BE2C (cell line): ENCODE measurements around the gene CREB3L4.
"Not testable (repeated sequence)": the region's sequence is repeated elsewhere in the genome, so short reads cannot be mapped to it uniquely, and the experiment has no call there.

Experiments used
- DNase-seq: peaks from one replicate; pipeline ENCODE4 v3.0.0-alpha.2; 2020
- H3K27me3 ChIP-seq: fragments of 250-450 bp; sonication (Bioruptor Pico); 2 replicates; pipeline ENCODE4 v1.5.1; 2020; ENCODE audit warnings: mild to moderate bottlenecking
- H3K36me3 ChIP-seq: fragments of 250-450 bp; sonication (Bioruptor Pico); 2 replicates; pipeline ENCODE4 v1.5.1; 2020; ENCODE audit warnings: mild to moderate bottlenecking
- H3K4me1 ChIP-seq: fragments of 250-450 bp; sonication (Bioruptor Pico); 2 replicates; pipeline ENCODE4 v1.5.1; 2020
- H3K4me3 ChIP-seq: 2 replicates; pipeline ENCODE4 v1.5.1; 2011; ENCODE audit warnings: low read depth, low read length
- H3K9me3 ChIP-seq: fragments of 250-450 bp; sonication (Bioruptor Pico); 2 replicates; pipeline ENCODE4 v1.5.1; 2020
- TF ChIP-seq, protein P1 (sequence below): IDR thresholded peaks from 2 replicates; pipeline ENCODE4 v1.5.1; 2012; ENCODE audit warnings: mild to moderate bottlenecking, low read depth, low read length

CREB3L4 gene

DNA sequence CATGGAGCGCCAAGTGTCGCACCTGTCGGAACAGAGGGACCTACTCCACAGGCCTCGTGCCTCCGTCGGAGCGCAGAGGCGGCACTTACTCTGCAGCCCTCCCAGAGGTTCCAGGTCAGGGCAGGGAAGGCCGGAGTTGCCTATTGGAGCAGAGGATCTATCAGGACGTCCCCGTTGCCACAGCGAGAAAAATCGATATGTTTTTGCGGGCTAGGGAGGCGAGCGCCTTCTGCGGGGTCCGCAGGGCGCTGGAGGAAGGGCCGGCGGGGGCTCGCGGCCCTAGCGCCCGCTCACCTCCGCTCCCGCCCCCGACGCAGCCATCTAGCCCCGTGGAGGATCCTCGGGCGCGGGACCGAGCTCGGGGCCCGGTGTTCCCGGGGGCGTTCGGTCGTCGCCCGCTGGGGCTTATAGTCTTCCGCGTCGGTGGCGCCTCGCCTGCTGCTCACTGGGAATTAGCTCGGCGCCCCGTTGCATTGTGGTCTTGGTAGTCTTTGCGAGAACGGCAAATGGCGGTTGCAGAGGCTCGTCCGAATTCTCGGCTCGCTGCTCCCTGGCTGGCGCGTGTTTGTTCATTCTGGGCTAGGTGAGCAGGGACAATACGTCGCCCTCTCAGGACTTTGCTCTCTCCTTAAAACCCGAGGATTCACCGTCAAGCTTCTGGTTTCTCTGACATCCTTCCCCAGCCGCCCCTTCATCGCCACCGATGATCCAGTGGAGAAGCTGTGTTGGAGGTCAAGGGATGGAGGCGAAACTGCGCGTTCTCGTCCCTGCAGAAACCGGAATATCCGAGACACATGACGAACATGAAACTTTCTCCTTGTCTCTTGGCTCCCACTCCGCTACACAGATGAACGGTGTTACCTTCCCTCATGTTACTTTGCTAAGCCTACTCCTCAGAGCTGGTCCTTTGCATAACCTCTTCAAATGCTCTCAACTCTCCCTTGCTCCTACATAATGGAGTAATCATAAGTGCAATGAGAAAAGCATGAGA lies 9.8 kb downstream of the CREB3L4 start, which contains the start of gene JTB:
Gene JTB (minus strand): TSS at position 425 of the 991 bp plus-strand sequence. CDS start 422 bp downstream, at position 3.
- TF ChIP-seq, protein P1, sequence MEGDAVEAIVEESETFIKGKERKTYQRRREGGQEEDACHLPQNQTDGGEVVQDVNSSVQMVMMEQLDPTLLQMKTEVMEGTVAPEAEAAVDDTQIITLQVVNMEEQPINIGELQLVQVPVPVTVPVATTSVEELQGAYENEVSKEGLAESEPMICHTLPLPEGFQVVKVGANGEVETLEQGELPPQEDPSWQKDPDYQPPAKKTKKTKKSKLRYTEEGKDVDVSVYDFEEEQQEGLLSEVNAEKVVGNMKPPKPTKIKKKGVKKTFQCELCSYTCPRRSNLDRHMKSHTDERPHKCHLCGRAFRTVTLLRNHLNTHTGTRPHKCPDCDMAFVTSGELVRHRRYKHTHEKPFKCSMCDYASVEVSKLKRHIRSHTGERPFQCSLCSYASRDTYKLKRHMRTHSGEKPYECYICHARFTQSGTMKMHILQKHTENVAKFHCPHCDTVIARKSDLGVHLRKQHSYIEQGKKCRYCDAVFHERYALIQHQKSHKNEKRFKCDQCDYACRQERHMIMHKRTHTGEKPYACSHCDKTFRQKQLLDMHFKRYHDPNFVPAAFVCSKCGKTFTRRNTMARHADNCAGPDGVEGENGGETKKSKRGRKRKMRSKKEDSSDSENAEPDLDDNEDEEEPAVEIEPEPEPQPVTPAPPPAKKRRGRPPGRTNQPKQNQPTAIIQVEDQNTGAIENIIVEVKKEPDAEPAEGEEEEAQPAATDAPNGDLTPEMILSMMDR = no peak
- no peaks in the 10 kb centered on the region for H3K9me3 ChIP-seq
- no peaks in the 10 kb centered on the region for H3K27me3 ChIP-seq
- H3K36me3 ChIP-seq = peaks cover 25% of the 10 kb centered on the region
- no peaks in the 10 kb centered on the region for H3K4me1 ChIP-seq
- DNase-seq = peak; percentile 89
- H3K4me3 ChIP-seq = peak within 1 kb of the TSS; percentile 94

DNA sequence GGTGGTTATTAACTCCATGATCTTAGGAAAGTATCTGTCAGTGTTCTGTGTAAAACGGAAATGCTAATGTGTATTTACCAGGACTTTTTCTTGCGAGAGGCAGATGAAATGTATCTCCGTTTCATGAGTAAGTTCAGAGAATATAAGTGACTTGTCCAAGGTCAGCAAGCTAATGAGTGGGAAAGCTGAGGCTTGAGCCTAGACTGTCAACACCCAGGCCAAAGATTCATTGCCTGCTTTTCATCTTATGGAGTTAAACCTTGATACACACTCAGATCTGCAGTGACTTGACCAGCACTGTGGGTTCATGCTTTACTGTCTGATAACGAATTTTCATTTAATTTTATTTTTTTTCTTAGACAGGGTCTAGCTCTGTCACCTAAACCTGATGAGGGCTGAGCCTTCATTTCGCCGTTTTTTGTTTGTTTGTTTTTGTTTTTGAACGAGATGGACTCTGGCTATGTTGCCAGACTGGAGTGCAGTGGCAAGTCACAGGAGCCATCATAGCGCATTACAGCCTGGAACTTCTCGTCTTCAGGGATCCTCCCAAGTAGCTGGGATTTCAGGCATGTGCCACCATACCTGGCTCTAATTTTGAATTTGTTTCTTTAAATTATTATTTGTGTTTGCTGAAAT lies 10.7 kb downstream of the CREB3L4 start:
- H3K9me3 ChIP-seq = no peaks in the 10 kb centered on the region
- H3K4me3 ChIP-seq = peak overlapping the region; percentile 94
- H3K36me3 ChIP-seq = peaks cover 25% of the 10 kb centered on the region
- no peak for DNase-seq
- TF ChIP-seq, protein P1 = no peak
- H3K4me1 ChIP-seq = no peaks in the 10 kb centered on the region
- H3K27me3 ChIP-seq = no peaks in the 10 kb centered on the region

DNA sequence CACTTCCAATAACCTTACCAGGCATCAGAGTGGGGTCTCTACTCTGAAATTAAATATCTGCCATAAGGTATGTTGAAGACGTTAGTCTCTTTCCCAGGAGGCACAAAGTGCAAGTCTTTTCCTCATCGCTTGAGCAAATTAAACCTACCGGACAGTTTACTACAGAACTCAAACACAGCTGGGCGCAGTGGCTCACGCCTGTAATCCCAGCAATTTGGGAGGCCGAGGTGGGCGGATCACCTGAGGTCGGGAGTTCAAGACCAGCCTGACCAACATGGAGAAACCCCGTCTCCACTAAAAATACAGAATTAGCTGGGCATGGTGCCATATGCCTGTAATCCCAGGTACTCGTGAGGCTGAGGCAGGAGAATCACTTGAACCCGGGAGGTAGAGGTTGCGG lies 11.4 kb downstream of the CREB3L4 start:
- not testable (repeated sequence) for H3K9me3 ChIP-seq, H3K4me1 ChIP-seq, H3K4me3 ChIP-seq, DNase-seq, H3K27me3 ChIP-seq
- H3K36me3 ChIP-seq = peaks cover 18% of the 10 kb centered on the region

DNA sequence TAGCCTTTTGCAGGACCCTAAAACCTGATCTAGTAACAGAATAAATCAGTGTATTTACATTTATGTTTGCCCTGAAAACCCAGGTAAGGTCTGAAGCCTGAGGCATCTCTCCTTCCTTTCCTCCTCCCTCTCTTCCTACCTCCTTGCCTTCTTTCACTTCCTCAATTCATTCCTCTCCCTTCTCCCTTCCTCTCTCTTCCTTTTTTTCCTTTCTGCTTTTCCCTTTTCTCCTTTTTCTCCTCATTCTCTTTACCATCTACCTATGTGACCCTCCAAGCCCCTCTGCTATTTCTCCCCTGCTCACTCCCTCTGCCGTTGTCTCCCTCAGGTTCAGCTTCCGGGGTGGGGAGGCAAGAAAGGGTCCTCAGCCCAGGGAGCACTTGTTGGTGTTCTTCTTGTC lies 14.0 kb downstream of the CREB3L4 start:
- H3K27me3 ChIP-seq, H3K4me1 ChIP-seq: not testable (repeated sequence)

DNA sequence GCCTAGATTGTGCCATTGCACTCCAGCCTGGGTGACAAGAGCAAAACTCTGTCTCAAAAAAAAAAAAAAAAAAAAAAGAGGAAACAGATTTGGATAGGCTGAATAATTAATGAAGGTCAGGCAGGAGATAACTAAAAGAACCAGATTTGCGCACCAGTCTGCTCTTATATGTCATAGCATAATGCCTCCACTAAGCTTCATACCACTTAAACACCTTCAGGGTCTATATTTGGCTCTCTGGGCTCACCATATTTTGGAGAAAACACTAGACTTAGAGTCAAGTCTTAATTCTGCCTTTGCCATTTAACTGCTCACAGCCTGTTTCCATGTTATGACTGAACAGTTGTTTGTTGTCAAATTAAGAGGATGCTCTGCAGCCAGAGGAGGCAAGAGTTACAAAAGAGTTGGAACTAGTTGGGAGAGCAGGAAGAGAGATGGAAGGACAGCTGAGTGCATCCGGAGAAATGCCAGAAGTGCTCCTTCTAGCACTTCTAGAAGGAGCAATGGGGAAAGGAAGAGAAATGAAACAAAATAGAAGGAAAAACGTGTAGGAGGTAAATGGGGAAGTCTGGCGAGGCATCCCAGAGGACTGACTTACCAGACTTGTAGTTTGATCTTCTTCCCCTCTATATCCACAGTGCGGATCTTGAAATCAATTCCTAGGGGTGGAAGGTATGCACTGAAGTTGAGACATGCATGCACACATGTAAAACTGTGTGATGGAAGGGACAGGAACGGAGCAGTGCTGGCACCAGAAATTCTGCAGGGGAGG lies 16.6 kb downstream of the CREB3L4 start:
- Histone ChIP-seq H3K36me3 (no peaks in the 10 kb centered on the region), H3K9me3 (no peaks in the 10 kb centered on the region), H3K27me3 (no peaks in the 10 kb centered on the region), H3K4me3 (no peak overlapping the region), H3K4me1 (peaks cover 7% of the 10 kb centered on the region)
- no peak for DNase-seq
- TF ChIP-seq, protein P1 = no peak

More for the DNA sequence above, 14.0 kb downstream of the CREB3L4 start:
- H3K9me3 ChIP-seq, DNase-seq, H3K36me3 ChIP-seq, H3K4me3 ChIP-seq: not testable (repeated sequence)

DNA sequence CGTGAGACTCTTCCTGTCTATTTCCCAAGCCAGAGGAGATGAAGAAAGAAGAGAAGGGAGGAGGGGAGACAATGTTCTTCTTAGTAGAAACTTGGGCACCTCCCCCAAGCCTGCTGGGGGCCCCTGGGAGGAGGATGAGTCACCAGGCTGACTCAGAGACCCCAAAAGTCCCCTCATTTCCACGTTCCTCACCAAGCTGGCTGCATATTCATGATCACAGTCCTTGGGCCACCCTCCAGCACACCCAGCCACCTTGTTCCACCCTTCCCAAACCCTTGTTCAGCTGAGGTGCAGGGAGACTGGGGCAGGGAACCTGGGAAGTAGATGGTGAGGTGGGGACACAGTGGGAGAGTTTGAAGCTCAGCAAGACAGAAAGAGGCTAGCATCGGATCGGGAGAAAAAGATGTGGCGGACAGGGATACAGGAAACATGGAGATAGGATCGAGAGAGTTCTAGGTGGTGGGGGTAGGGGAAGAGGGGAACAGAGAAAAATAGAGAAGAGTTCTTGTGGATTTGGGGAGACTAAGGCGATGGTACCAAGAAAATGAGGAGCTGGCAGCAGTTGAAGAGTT lies 17.7 kb downstream of the CREB3L4 start:
- DNase-seq = no peak
- TF ChIP-seq, protein P1 = no peak
- Histone ChIP-seq H3K27me3 (no peaks in the 10 kb centered on the region), H3K36me3 (no peaks in the 10 kb centered on the region), H3K4me3 (peak overlapping the region; percentile 70), H3K4me1 (peaks cover 7% of the 10 kb centered on the region), H3K9me3 (no peaks in the 10 kb centered on the region)
